Pancreas (tissue), 10 donors: ENCODE measurements around the gene CIRBP. TPM values are rescaled to one million over a fixed set of nuclear protein-coding genes. Genes with fewer than 3 reads are reported as not detected.

Experiments used
- ATAC-seq, 4 donors: fragments of 200-7000 bp; cut with Tn5 transposase; one replicate each; pipeline versions ENCODE4 v1.8.0 to v1.9.1; 2020; ENCODE audit warnings: mild to moderate bottlenecking in 4 of 4, moderate library complexity in 4 of 4
- DNase-seq, 6 donors: peaks; one replicate each; pipeline ENCODE4 v3.0.0-alpha.2; 2020
- FAIRE-seq: peaks from 2 replicates; lab custom pipeline; 2012; peaks lifted over from hg19 to GRCh38; lab: Jason Lieb, UNC
- H3K27ac ChIP-seq, 4 donors: fragments of 200-600 bp; sonication (generic); 1 replicate in 3 of 4; 2 replicates in 1 of 4; pipeline versions ENCODE4 v1.5.0 to v1.8.0; 2020
- H3K27me3 ChIP-seq, 4 donors: fragments of 200-600 bp; one replicate each; pipeline ENCODE4 v1.8.0; 2021
- H3K36me3 ChIP-seq, 3 donors: fragments of 200-600 bp; sonication (generic) in 1 of 3; one replicate each; pipeline versions ENCODE4 v1.5.0 to v1.8.0; 2020 to 2021
- H3K4me1 ChIP-seq, 3 donors: fragments of 200-600 bp; one replicate each; pipeline ENCODE4 v1.8.0; 2021
- H3K4me3 ChIP-seq, 4 donors: fragments of 200-600 bp; sonication (generic) in 2 of 4; one replicate each; pipeline versions ENCODE4 v1.5.0 to v1.8.0; 2020 to 2021
- H3K9me3 ChIP-seq, 4 donors: fragments of 200-600 bp; one replicate each; pipeline ENCODE4 v1.8.0; 2021
- CTCF ChIP-seq, 4 donors: fragments of 200-600 bp; sonication (generic) in 3 of 4; IDR thresholded peaks; one replicate each; pipeline versions ENCODE4 v1.5.0 to v1.8.0; 2021; ENCODE audit warnings: antibody characterized with exemption in 4 of 4
- WGBS, 2 donors: extraction: QIAGEN DNeasy Blood & Tissue Kit; methylation state at CpG; one replicate each; pipeline ENCODE4 v1.1.7; 2013; 5-methylcytosine and 5-hydroxymethylcytosine counted together
- intact Hi-C, 3 donors: fragments of 100-400 bp; cut with DNase I; formaldehyde crosslinking; loops; one replicate each; pipeline versions ENCODE4 v1.11.1 to v1.14.2; 2022
- polyA plus RNA-seq, 2 donors: library from polyadenylated mRNA; stranded (reverse); fragments of 200-250 nt; gene quantifications; one replicate each; pipeline ENCODE4 v1.2.3, GENCODE V29; 2013
- total RNA-seq, 6 donors: library from RNA; stranded (reverse); fragmentation: NEBNext Ultra II Directional in 4 of 6; extraction: Animal tissue kit (Norgen Biotek cat#: 25700) in 4 of 6; gene quantifications; one replicate each; pipeline versions ENCODE4 v1.2.1 to v1.2.4, GENCODE V29; 2021 to 2023
- donor health status: healthy with polysubstance abuse.
- donor health status: DM: no; HTN: no; CAD: no; lungs with moderate emphysema.
- donor health status: DM: no; HTN: no; CAD: no.
- donor health status: control.
- donor health status: control.
- donor health status: Bipolar disorder and iron deficiency.
- donor health status: DM: yes; HTN: yes; CAD: no.
- donor health status: DM: no; HTN: no; CAD: no.
- donor health status: DM: no; HTN: no; CAD: no.
- donor health status: DM: yes; HTN: yes; CAD: no.

The CIRBP gene
- total and polyA plus RNA-seq, 8 donors: 232 to 1,009 (median 539) TPM

DNA sequence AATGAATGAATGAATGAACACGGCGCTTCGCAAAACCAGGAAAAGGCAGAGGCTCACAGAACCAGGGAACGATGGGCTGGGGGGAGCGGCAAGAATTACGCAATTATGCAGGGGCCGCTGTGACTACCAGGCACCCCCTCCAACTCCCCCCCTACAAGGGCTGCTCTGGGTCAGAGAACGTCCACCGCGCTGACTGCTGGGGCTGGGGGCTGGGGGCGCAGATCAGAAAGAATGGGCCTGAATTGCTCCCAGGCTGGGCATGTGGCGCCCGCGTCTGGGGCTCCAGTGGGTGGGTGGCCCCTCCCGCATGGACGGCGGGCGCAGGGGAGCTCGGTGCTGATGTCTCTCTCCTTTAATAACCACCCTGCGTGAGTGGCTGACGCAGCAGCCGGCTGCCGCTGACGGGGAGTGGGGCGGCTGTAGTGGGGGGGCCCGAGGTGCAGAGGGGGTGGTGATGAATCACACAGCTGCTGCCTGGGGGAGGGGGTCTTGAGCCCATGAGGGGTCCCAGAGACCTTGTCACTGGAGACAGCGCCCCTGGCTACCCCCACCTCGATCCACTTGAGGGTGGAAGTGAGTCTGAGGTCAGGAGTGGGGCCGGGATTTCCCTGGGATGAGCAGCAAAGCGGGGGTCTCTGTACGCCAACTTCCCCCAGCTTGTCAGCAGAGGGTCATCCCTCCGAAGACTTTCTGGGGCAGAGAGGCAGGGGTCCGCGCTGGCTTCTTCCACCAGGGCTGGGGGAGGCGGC is 1.5 kb upstream of the CIRBP start:
- peaks cover 2 to 16% (median 14%) of the 10 kb centered on the region in 3 donors for H3K36me3 ChIP-seq
- intact Hi-C loops: loop anchor here in 1 of 3 donors (2.0 kb wide), 1 partner anchor 23 kb away; no protein-coding TSS in a partner anchor
- no peak for FAIRE-seq

DNA sequence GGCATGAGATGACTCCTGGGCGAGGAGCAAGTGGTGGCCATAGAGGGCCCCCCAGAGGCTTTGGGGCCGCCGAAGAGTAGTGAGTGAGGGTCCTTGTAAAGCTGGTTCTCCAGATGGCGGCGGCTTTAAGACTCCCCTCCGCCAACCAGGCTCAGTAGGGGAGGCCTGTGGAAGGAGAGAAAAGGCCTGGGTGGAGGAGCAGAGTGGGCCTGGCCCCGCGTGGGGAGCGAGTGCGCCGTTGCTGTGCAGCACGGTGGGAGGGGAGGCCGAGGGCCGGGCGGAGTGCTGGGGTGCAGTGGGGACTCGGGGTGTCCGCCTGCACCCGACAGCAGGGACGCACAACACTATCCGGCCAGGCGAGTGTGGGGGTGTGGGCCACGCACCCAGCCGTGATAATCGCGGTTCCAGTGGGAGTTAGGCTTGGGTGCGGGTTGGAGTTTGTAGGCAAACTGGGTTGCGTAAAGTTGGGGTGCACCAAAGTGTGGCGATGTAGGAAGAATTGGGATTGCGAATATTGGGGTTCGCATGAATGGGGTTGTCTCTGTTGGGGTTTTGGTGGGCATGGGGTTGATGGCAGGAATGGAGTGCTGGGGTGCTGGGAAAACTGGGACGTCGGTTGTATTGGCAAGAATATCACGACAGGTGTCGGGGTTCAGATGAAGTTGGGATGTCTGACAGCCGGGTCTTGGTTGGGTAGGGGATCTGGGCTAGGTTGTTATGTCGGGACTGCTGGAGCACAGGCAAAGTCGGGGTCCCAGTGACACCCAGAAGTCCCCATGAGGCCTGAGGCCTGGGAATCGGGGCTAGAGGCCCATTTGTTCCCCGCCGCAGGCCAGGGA is 687 bp upstream of the CIRBP start:
- no peak for ATAC-seq
- Histone ChIP-seq H3K4me3 (peak overlapping the region in 1 of 4 donors; percentile 70), H3K36me3 (peaks cover 3 to 24% (median 22%) of the 10 kb centered on the region in 3 donors), H3K9me3 (no peaks in the 10 kb centered on the region), H3K27ac (peak overlapping the region in 3 of 4 donors; percentile 96 to 100 (median 98)), H3K27me3 (no peaks in the 10 kb centered on the region), H3K4me1 (peaks cover 37 to 54% (median 48%) of the 10 kb centered on the region in 3 donors)
- peak in 4 of 6 donors; percentile 48 to 72 (median 58) for DNase-seq
- WGBS, 2 donors: 46 to 52% methylated on average over 38 to 40 of the region's 40 CpGs
- intact Hi-C loops: no loop called here
- no peak for TF ChIP-seq CTCF (IDR thresholded peaks at IDR 0.05)
- no peak for FAIRE-seq

More for the DNA sequence above, 1.5 kb upstream of the CIRBP start:
- Histone ChIP-seq H3K27me3 (no peaks in the 10 kb centered on the region), H3K4me1 (peaks cover 39 to 58% (median 43%) of the 10 kb centered on the region in 3 donors), H3K9me3 (no peaks in the 10 kb centered on the region), H3K27ac (peak overlapping the region in 1 of 4 donors; percentile 96), H3K4me3 (peak overlapping the region in 1 of 4 donors; percentile 53)
- no peak for TF ChIP-seq CTCF (IDR thresholded peaks at IDR 0.05)
- DNase-seq (peak in 4 of 6 donors; percentile 58 to 72 (median 60)), ATAC-seq (no peak)
- 41 to 42% methylated on average over 28 to 35 of the region's 35 CpGs for WGBS, 2 donors

GRCh38 chr19:1269478-1270212 is 513 bp downstream of the CIRBP start:
- peak; percentile 31 to 61 (median 42) for ATAC-seq
- Histone ChIP-seq H3K27me3 (no peaks in the 10 kb centered on the region), H3K4me3 (peak overlapping the region; percentile 37 to 94 (median 70)), H3K36me3 (peaks cover 5 to 36% (median 34%) of the 10 kb centered on the region in 3 donors), H3K4me1 (peaks cover 46 to 62% (median 59%) of the 10 kb centered on the region in 3 donors), H3K9me3 (no peaks in the 10 kb centered on the region), H3K27ac (peak overlapping the region; percentile 87 to 100 (median 97))
- 0% methylated on average over 55 to 64 of the region's 64 CpGs for WGBS, 2 donors
- no peak for TF ChIP-seq CTCF (IDR thresholded peaks at IDR 0.05)
- FAIRE-seq: no peak
- peak; percentile 84 to 96 (median 92) for DNase-seq
- intact Hi-C loops: no loop called here

GRCh38 chr19:1270213-1270853 is 1.2 kb downstream of the CIRBP start:
- FAIRE-seq: no peak
- peak in 1 of 6 donors; percentile 62 for DNase-seq
- H3K4me3 ChIP-seq: peak overlapping the region; percentile 37 to 94 (median 70)
- no peak for ATAC-seq
- H3K27ac ChIP-seq: peak overlapping the region; percentile 87 to 100 (median 97)
- TF ChIP-seq CTCF (IDR thresholded peaks at IDR 0.05): no peak
- 6 to 7% methylated on average over 8 of the region's 8 CpGs for WGBS, 2 donors
- peaks cover 5 to 40% (median 34%) of the 10 kb centered on the region in 3 donors for H3K36me3 ChIP-seq
- H3K27me3 ChIP-seq: no peaks in the 10 kb centered on the region
- H3K4me1 ChIP-seq: peaks cover 49 to 67% (median 60%) of the 10 kb centered on the region in 3 donors
- intact Hi-C loops: no loop called here
- H3K9me3 ChIP-seq: no peaks in the 10 kb centered on the region
